NCI-H774 (cell line): ENCODE results near the gene RAB1B.
A peak's percentile ranks its signal among the peaks of the same experiment; 100 is the strongest.
"Not testable (repeated sequence)": the region's sequence is repeated elsewhere in the genome, so short reads cannot be mapped to it uniquely, and the experiment has no call there.

Source experiments
- DNase-seq: peaks from one replicate; lab custom pipeline; 2025; lab: John Stamatoyannopoulos, UW

RAB1B gene

DNA sequence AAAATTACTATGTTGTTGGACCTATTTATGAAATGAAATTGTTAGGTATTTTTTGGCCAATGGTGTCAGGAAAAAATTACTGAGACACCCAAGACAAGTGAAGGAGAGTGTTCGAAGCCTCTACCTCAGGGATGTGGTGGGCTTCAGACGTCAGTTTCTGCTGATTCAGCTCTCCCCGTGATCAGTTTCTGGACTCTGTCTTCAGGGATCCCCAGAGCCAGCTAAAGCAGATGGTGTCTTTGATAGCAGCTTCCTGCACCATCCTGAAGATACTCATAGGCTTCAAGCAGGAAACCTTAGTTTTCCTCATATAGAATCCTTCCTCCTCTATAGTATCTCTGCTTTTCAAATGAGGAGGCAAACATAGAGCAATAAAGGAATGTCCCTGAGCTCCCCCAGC is 41.0 kb downstream of the RAB1B start:
- DNase-seq, result no peak

DNA sequence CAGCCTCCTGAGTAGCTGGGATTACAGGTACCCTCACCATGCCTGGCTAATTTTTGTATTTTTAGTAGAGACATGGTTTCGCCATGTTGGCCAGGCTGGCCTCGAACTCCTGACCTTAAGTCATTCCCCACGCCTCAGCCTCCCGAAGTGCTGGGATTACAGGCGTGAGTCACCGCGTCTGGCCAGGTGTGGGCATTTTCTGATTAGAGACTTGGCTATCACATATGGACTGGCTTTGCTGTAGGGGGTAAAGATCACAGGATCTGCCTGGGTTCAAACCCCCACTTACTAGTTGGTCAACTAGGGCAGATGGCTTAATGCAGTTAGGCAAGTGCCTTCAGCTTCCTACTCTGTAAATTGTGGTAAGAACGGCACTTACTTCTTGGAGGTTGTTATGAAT is 41.9 kb downstream of the RAB1B start:
- no peak for DNase-seq

DNA sequence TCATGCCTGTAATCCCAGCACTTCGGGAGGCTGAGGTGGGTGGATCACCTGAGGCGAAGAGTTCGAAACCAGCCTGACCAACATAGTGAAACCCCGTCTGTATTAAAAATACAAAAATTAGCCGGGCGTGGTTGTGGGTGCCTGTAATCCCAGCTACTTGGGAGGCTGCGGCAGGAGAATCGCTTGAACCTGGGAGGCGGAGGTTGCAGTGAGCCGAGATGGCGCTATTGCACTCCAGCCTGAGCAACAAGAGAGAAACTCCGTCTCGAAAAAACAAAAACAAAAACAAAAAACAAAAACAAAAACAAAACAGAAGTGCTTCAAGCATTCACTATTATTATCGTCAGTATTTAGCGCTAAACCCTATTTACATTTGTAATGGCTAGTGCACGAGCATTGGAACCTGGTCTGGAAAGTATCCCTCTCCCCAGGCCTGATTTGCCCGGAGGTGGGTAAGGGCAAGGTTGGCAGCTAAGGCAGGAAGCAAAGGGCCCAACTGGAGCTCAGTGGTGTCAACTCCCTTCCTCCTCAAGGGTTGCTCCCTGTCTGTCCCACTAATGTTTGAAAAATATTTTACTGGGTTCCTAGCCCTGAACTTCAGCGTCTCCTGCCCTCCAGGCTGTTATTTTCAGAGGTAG is 42.5 kb downstream of the RAB1B start:
- not testable (repeated sequence) for DNase-seq

DNA sequence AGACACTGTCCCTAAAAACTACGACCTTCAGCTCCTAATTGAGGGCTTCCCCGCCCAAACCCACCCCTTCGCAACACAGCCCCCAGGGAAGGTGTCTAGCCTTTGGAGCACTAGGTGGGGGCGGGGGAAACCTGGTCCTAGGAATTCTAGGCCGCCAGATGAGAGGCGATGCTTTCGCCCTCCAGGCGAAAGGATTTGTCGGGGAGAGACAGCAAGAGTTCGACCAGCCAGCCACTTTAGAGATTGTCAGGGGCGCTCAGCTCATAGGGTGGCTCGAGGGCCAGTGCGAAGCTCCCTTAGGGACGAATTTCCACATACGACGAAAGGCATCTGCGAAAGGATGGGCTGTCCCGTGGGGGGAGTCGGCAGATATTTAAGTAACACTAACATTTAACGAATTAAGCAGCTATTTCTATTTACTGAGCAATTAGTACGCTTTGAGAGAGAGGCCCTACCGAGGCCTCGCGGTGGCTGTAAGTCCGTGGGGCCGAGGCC is 43.1 kb downstream of the RAB1B start:
- DNase-seq, result no peak

DNA sequence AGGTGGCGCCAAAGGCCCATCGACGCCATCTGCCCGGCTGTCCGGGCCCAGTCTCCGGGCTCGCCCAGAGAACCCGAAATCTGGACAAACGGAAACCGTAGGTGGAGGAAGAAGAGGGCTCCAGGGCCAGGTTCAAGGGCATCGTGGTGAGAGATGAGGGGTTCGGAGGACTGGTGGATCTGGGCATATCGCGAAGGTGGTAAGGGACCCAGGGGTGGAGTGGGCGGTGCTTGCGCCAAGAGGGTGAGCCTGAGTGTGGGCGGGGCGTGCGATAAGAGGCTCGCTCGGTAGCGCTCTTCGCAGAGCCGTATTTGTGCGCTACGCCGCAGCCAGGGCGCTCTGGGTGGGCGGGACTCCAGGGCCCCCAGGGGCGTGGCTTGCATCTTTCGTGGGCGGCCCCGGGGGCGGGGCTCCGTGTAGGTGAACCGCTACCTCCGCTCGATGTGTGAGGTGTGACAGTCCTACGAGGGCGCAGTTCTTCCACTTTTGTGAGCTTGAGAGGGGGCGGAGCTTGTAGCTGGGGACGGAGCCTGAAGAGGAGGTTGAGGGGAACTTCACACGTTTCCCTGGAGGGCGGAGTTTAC is 43.6 kb downstream of the RAB1B start:
- peak; percentile 97 for DNase-seq

DNA sequence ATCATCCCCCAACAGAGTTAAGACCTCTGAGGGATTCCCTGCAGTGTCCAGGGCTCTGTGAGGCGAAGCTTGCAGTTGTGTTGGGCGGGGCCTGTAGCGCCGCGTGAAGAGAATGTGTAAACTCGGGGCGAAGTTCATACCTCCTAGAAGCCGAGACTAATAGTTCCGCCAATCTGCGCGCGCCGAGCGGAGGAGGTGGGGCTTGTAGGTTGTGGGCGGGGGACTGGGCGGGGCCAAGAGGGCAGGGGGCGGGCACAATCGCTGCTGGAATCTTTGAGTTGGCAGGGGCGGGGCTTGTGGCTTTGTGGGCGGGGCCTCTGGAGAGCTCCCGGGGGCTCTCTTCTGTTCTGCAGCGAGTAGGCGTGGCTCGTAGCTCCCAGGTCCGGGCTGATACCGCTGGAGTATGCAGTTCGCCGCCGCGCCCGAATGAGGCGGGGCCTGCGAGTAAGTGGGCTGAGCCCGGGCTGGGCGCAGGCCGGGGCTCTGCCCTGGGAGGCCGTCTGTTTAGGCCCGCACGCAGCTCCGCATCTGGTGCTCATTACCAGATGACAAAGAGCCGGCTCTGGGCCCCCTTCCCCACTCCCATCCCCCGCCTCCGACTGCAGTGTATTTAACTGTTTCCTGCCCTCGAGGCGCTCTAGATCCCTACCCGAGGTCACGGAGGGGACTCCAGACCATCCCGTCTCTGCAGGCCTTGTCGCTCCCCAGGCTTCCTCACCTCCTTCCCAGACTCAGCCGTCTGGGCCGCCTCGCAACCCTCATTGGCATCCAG is 44.3 kb downstream of the RAB1B start:
- peak; percentile 97 for DNase-seq

DNA sequence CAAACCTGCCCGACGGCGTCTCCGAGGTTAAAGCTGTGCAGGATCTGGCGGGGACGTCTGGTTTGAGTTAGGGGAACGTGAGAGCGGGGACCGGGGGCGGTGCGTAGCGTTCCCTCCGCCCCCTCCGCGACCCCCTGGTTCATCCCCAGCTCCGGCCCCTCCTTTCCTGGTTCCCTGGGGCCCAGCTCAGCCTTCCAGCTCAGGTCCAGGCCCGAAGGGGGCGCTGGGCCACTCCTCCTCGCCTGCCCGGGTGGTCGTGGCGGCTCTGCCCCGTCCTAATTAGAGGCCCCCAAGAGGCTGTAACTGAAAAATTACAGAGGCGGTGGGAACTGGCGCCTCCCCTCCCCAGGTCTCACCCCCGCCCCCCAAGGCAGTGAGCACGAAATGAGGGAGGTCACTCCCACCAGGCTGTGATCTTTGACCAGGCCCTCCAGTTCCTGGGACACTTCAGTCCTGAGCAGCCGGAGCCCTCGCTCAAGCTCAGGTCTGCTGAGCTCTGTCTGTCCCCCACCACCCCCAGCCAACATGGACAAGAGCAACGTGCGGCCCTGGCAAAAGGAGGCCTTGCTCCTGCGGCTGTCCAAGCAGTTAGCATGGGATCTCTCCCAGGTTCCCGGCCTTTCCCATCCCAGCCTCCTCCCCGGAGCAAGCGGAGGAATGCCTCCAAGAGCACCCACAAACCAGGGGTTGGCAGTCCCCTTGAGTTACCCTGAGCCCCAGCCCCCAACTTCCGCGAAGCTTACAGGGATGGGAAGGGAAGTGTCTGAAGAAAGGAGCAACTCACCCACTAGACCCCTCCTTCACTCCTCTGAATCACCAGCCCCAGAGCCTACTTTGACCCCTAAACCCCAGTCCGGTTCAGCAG is 45.1 kb downstream of the RAB1B start:
- no peak for DNase-seq

DNA sequence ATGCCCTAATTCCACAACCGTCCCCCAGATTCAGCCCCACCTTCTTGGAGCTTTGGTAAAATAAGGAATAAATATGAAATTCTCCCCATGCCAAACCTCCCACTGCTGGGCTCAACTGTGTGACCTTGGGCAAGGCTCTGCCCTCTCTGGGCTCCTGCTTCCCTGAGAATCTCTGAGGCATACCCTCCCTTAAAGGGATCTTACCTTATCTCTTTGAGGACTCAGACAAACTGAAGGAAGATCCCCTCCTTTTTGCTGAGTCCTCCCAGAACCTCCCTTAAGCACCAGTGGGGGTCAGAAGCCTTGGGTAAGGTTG is 45.7 kb downstream of the RAB1B start:
- no peak for DNase-seq

DNA sequence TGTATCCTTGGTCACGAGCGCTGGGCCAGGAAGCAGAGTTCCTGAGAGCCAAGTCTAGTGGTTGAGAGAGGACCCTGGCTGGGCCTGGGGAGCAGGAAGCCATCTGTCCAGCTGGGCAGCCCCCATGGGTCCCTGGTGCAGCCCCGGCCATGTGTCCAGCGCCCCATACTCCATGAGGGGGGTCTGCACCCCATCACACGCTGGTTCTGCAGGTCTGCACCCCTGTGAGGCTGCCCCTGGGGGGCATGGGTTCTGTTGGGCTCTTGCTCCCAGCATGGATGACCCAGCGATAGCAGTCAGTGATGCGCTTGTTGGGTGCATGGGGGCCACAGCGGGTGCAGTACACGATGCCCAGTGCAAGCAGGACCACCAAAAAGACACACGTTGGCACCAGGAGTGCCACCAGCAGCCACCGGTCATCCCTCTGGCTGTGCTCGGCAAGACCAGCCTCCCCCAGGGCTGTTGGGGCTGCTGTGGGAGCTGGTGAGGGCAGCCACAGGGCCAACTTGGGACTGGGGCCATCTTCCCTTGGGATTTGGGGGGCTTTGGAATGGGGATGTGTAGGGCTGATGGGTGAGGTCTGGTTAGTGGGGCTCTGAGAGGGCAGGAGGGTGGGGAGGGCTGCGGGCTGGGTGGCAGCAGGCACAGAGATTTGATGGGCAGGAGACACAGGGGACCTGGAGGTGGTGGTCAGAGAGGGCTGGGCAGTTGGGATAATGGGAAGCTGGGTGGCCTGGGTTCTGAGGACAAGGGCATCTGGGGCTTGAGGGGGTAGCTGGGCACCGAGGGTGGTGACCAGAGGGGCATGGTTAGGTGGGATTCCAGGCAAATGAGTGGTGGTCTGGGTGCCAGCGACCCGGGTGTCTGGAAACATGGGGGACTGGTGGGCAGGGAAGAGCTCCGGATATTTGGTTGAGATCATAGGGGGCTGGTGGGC is 46.4 kb downstream of the RAB1B start:
- no peak for DNase-seq

DNA sequence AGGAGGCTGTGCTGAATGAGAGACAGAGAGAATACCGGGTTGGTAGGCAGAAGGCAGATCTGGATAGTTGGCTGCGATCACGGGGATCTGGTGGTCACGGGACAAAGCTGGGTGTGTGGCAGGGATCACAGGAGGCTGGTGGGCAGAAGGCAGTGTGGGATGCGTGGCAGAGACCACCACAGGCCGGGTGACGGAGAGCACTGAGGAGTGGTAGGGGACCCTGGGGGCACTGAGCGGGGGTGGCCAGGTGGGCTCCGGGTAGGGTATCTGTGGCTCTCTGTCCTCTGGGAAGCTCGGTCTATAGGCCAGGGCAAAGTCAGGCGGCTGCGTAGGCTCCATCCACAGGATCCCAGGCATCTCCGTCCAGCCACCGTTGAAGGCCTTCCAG is 47.1 kb downstream of the RAB1B start:
- no peak for DNase-seq

DNA sequence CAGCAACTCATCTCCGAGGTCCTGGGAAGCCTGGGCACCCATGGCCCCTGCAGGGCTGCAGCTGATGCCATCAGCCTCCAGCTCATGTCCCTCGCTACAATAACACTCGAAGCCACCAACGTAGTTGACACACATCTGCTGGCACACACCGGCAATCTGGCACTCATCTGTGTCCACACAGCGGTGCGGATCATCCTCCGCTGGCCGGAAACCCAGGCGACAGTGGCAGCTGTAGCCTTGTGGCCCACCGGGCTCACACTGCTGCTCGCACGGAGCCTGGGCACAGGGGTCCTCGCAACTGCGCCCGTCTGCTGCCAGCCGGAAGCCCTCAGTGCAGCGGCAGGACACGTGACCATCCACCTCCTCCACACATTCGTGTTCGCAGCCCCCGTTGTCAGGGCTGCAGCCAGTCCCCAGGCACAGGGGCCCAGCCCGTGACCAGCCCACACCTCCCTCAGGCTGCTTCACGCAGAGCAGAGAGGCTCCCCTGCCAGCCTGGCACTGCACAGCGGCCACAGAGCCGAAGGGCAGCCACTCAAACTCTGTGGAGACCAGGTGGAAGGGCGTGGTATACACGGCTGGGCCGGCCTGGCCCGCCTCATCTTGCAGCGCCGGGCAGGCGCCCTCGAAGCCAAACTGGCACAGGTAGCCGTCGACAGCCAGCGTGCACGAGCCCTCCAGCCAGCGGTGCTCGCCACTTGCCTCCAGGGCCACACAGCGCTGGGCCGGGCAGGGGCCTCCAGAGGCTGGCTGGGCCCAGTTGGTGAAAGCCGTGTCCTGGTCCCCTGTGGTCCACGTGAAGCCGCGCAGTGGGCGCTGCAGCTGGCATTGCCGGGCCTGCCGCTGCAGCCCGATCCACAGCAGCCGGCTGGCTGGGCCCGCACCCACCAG is 47.7 kb downstream of the RAB1B start:
- peak; percentile 17 for DNase-seq

DNA sequence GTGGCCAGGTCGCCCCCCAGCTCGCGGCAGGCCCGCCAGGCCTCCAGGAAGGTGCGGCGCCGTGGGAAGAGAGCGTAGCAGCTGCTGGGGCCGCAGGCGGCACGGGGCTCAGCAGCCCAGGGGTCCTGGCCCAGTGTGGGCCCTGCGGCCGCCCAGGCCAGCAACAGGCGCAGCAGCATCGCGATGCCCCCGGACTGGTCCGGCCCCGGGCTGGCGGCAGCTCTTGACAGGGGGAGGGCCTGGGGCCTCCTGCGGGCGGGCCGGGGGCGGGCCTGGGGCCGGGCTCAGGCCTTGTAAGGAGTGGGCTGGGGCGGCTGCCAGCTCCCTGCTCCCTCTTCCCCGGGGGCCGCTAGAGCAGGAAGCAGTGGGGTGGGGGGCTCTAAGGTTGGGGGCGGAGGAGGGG is 48.4 kb downstream of the RAB1B start, which contains the start of gene CD248:
Gene CD248 (minus strand): TSS at position 196 of the 403 bp plus-strand sequence. CDS start 17 bp downstream, at position 179.
- DNase-seq, result no peak

DNA sequence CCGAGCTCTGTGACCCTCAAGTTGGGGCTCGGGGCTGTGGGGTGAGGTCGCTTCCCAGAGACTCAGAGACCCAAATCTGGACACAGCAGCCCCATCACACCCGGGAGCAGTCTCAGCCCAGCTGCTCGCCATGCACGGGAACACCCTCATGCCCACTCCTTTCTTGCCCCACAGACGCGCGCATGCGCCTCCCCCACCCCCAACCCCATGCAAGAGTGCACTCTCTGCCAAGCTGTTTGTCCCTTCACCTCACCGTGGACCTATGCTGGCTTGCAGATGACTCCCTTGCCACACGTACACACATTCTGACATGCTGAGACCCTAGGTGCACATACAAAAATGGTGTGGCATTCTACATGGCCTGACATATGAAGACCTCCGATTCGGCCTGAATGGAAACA is 48.9 kb downstream of the RAB1B start:
- DNase-seq, result no peak

DNA sequence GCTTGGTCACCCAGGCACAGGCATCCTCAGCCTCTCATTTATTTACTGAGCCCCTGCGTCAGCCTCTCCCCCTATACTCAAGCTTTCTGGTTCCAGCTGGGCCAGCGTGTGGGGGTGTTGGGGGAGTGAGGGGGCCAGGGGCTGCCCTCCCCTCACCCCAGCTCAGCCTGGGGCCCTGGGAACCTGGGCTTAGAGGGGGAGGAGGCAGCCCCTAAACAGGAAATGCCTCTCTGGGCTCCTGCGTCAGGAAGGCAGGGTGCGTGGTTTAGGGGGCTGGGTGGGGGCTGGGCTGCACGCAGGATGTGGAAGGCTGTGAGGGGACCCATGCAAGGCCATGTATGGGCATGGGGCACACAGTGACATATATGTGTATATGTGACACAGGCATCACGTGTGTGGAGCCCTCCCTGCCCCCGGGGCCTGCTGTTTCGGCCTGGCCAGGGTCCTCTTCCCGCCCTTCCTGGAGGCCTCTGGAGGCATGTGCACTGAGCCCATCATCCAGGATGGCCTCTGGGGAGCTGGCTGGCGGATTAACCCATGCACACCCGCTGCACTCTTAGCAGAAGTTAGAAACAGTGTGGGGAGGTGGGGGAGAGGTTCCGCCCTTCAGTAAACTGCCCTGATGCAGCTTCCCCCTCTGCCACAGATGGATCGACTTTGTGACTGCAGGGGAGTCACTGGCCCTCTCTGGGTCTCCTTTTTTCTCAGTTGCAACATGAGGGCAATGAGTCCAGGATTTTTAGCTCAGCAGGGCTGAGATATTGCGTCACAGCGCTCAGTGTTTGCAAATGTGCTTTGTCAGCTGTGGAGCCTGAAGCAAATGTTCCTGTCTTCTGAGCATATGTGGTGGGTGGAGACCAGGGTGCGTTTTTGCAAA is 49.5 kb downstream of the RAB1B start:
- DNase-seq, result no peak

DNA sequence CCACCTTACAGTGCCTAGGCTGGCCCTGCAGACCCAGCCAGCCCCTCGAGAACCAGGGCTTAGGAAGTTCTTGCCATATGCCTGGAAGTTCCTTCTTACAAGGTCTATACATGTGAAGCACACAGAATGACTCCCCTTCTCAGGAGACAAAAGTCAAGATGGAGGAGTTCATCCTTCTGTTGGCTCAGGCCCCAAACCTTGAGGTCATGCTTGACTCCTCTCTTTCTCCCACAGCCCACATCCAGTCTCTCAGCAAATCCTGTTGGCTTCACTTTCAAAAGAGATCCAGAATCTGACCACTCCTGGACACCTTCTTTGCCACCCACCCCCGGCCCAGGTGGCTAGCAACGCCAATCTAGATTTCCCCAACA is 50.1 kb downstream of the RAB1B start:
- no peak for DNase-seq

DNA sequence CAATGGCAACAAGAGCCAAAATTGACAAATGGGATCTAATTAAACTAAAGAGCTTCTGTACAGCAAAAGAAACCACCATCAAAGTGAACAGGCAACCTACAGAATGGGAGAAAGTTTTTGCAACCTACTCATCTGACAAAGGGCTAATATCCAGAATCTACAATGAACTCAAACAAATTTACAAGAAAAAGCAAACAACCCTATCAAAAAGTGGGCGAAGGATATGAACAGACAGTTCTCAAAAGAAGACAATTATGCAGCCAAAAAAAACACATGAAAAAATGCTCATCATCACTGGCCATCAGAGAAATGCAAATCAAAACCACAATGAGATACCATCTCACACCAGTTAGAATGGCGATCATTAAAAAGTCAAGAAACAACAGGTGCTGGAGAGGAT is 51.9 kb downstream of the RAB1B start:
- DNase-seq, result not testable (repeated sequence)

DNA sequence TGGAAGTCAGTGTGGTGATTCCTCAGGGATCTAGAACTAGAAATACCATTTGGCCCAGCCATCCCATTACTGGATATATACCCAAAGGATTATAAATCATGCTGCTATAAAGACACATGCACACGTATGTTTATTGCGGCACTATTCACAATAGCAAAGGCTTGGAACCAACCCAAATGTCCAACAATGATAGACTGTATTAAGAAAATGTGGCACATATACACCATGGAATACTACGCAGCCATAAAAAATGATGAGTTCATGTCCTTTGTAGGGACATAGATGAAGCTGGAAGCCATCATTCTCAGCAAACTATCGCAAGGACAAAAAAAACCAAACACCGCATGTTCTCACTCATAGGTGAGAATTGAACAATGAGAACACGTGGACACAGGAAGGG is 52.3 kb downstream of the RAB1B start:
- DNase-seq, result not testable (repeated sequence)

DNA sequence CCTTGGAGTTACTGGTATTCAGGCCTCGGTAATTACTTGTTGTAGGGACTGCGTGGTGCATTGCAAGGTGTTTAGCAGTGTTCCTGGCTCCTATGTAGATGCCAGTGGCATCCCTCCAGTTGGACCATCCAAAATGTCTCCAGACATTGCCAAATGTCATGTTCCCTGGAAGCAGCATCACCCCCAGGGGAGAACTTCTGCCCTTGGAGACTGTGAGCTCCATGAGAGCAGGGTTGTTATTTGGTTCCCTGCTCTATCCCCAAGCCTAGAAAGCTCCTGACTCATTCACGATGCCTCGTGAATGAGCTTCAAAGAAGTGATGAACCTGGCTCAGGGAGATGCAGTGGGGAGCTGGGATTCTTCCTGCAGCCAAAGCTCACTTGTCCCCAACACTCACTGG is 53.2 kb downstream of the RAB1B start:
- DNase-seq, result no peak

DNA sequence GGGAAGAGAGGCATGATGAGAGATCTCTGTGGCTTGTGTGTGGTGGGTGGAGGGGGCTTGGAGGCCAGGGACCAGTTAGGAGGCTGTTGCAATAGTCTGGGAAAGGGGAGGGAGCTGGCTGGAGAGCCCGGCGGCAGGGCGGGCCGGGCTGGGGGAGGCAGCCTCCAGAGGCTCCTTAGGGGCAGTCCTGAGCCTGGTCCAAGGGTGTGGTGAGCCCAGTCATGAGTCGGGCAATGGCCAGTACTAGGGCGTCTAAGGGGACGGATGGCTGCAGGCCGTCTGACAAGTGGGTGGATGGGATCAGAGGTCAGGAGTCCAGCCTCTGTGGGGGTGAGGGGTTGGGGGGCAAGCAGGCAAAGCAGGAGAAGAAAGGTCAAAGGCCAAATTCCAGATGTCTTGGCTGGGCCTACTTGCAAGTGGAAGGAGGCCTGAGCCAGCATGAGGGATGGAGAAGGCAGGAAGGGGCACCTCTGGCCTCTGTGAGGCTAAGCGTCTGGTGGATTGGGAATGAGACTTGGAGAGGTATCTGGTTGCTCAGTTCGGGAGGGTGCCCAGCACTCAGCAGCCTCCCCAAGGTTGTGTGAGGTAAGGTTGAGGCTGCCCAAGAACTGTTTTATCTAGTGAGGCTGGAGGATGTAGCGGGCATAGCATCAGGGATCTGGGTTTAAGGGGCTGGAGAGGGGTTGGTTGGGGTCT is 54.4 kb downstream of the RAB1B start:
- DNase-seq, result no peak
